ENCODE results near the gene IFITM1.

IFITM1 gene

DNA sequence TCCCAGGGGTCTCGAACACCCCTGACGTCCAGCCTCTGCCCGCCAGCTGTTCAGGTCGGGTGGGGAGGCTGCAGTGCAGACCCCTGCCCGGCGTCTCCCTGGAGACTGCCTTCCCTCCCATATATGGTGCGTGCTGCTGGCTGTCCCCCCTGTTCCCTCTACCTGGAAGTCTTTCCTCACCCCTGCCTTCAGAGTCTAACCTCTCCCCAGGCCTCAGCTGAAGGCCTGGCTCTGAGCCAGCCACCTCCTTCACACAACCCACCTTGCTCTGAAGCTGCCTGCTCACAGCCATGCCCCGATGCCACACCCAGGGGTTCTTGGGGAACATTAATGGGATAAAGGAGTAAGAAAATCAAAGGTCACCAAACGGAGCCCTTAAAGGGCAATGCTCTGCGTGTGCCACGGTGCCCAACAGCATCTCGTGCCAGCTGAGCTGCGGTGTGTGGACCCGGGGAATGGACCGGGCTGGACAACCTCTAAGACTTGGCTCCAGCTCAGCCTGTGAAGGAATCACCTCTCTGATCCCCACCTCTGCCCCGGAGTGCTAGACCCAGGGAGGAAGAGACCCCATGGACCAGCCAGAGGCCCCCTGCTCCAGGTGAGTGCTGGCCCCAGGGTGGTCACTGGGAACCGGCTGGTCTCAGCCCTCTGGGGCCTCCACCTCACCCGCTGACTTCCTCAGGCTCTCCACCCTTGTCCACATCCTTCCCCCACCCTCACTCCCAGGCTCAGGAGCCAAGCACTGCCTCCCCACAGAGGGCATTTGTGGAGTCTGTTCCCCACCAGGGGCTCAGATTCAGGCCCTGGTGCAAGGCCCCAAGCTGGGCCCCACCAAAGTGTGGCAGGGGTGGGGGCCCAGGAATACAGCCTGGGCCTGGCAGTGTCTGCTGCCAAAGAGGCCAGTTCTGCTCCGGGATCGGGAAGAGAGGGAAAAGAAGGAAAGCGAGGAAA lies 35.6 kb upstream of the IFITM1 start, which contains the start of gene NLRP6:
TSS of gene NLRP6 (plus strand) at position 407 of the 951 bp plus-strand sequence. CDS start at position 570, 163 bp downstream.
- Histone ChIP-seq H3K27ac (ENCODE audit: low read length) (no peak within 1 kb of the TSS), H3K4me3 (ENCODE audit: low read length) (no peak within 1 kb of the TSS), H3K27me3 (ENCODE audit: insufficient read depth, low read length) (peaks cover 57% of the 10 kb centered on the region), H3K4me1 (ENCODE audit: insufficient read depth, low read length) (no peaks in the 10 kb centered on the region; the same call in 1 of the 2 replicates), H3K9me3 (ENCODE audit: insufficient read depth, low read depth, low read length) (no peaks in the 10 kb centered on the region), H3K36me3 (ENCODE audit: insufficient read depth, low read depth, low read length) (no peaks in the 10 kb centered on the region), H3K9ac (ENCODE audit: low read depth, low read length) (no peak within 1 kb of the TSS)

DNA sequence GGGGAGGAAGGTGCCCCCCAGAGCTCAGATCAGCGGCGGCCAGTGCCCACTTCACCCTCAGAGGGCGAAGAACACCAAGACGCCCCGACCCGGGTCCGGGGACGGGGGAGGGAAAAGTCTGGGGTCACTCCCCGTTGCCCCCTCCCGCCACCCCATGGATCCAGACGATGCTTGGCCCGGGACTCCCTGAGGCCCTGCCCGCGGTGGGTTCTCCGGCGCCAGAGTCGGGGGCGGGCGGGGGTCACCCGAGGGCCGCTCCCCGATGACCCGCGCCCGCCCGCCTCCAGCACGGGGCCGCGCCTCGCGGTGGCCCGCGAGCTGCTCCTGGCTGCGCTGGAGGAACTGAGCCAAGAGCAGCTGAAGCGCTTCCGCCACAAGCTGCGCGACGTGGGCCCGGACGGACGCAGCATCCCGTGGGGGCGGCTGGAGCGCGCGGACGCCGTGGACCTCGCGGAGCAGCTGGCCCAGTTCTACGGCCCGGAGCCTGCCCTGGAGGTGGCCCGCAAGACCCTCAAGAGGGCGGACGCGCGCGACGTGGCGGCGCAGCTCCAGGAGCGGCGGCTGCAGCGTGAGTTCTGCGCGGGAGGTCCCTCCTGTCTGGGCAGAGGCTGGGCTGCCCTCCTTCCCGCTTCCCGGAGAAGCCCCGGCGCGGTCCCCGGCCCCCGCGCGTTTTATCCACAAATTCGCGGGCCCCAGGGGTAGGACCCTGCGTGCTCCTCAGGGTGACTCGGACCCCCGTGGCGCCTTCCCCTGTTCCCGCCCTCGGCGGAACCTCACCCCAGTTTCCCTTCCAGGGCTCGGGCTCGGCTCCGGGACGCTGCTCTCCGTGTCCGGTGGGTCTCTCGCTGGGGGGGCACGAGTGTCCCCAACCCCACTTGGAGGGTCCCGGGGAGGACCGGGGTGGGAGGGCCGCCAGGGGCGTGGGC lies 34.5 kb upstream of the IFITM1 start:
- H3K9ac ChIP-seq (ENCODE audit: low read depth, low read length) = no peak overlapping the region
- H3K36me3 ChIP-seq (ENCODE audit: insufficient read depth, low read depth, low read length) = no peaks in the 10 kb centered on the region
- peaks cover 57% of the 10 kb centered on the region for H3K27me3 ChIP-seq (ENCODE audit: insufficient read depth, low read length)
- no peaks in the 10 kb centered on the region; the same call in 1 of the 2 replicates for H3K4me1 ChIP-seq (ENCODE audit: insufficient read depth, low read length)
- H3K27ac ChIP-seq (ENCODE audit: low read length) = no peak overlapping the region
- no peaks in the 10 kb centered on the region for H3K9me3 ChIP-seq (ENCODE audit: insufficient read depth, low read depth, low read length)
- H3K4me3 ChIP-seq (ENCODE audit: low read length) = peak overlapping the region; percentile 13; the same call in 1 of the 2 replicates

GRCh38 chr11:279966-280705 lies 33.7 kb upstream of the IFITM1 start:
- no peaks in the 10 kb centered on the region; the same call in 1 of the 2 replicates for H3K4me1 ChIP-seq (ENCODE audit: insufficient read depth, low read length)
- H3K27ac ChIP-seq (ENCODE audit: low read length) = no peak overlapping the region
- H3K9me3 ChIP-seq (ENCODE audit: insufficient read depth, low read depth, low read length) = no peaks in the 10 kb centered on the region
- peaks cover 57% of the 10 kb centered on the region for H3K27me3 ChIP-seq (ENCODE audit: insufficient read depth, low read length)
- H3K36me3 ChIP-seq (ENCODE audit: insufficient read depth, low read depth, low read length) = no peaks in the 10 kb centered on the region
- no peak overlapping the region for H3K9ac ChIP-seq (ENCODE audit: low read depth, low read length)
- H3K4me3 ChIP-seq (ENCODE audit: low read length) = peak overlapping the region; percentile 13; the same call in 1 of the 2 replicates

GRCh38 chr11:280706-281485 lies 32.9 kb upstream of the IFITM1 start:
- Histone ChIP-seq H3K27me3 (ENCODE audit: insufficient read depth, low read length) (peaks cover 57% of the 10 kb centered on the region), H3K4me1 (ENCODE audit: insufficient read depth, low read length) (no peaks in the 10 kb centered on the region), H3K4me3 (ENCODE audit: low read length) (no peak overlapping the region), H3K9me3 (ENCODE audit: insufficient read depth, low read depth, low read length) (no peaks in the 10 kb centered on the region), H3K9ac (ENCODE audit: low read depth, low read length) (no peak overlapping the region), H3K27ac (ENCODE audit: low read length) (no peak overlapping the region), H3K36me3 (ENCODE audit: insufficient read depth, low read depth, low read length) (no peaks in the 10 kb centered on the region)

GRCh38 chr11:281486-282161 lies 32.2 kb upstream of the IFITM1 start:
- H3K4me1 ChIP-seq (ENCODE audit: insufficient read depth, low read length) = no peaks in the 10 kb centered on the region
- H3K9me3 ChIP-seq (ENCODE audit: insufficient read depth, low read depth, low read length) = no peaks in the 10 kb centered on the region
- H3K36me3 ChIP-seq (ENCODE audit: insufficient read depth, low read depth, low read length) = no peaks in the 10 kb centered on the region
- no peak overlapping the region for H3K27ac ChIP-seq (ENCODE audit: low read length)
- peaks cover 57% of the 10 kb centered on the region for H3K27me3 ChIP-seq (ENCODE audit: insufficient read depth, low read length)
- H3K9ac ChIP-seq (ENCODE audit: low read depth, low read length) = no peak overlapping the region
- H3K4me3 ChIP-seq (ENCODE audit: low read length) = no peak overlapping the region

GRCh38 chr11:282171-282570 lies 31.7 kb upstream of the IFITM1 start:
- Histone ChIP-seq H3K4me3 (ENCODE audit: low read length) (no peak overlapping the region), H3K4me1 (ENCODE audit: insufficient read depth, low read length) (no peaks in the 10 kb centered on the region), H3K27me3 (ENCODE audit: insufficient read depth, low read length) (peaks cover 60% of the 10 kb centered on the region), H3K9me3 (ENCODE audit: insufficient read depth, low read depth, low read length) (no peaks in the 10 kb centered on the region), H3K27ac (ENCODE audit: low read length) (no peak overlapping the region), H3K9ac (ENCODE audit: low read depth, low read length) (no peak overlapping the region), H3K36me3 (ENCODE audit: insufficient read depth, low read depth, low read length) (no peaks in the 10 kb centered on the region)

DNA sequence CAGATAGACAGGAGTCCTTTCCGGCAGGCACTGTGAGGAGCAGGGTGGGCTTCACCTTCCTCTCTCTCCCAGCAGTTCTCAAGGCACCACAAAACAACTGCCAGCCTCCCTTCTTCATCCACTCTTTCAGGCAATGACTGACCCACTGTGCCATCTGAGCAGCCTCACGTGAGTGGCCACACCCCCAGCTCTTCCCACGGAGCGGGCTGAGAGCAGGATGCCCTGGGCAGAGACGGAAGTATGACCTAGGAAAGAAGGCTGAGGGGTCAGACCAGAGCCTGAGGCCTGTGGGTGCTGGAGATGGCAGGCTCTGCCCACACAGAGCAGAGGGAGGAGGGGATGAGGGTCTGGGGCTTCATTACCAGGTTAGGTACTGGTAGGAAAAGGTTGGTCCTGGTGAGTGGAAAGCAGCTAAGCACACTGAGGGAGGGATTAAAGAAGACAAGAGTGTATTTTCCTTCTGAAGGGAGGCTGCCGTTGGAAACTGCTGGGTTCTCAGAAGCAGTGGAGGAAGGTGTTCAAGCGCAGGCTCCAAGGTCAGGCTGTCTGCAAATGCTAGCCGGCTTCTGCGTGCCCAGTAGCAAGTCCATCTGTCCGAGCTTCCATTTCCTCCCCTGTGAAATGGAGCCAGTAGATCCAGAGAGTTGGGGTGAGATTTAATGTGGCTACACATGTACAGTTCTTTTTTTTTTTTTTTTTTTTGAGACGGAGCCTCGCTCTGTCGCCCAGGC lies 31.0 kb upstream of the IFITM1 start:
- peaks cover 62% of the 10 kb centered on the region for H3K27me3 ChIP-seq (ENCODE audit: insufficient read depth, low read length)
- no peak overlapping the region for H3K4me3 ChIP-seq (ENCODE audit: low read length)
- no peaks in the 10 kb centered on the region for H3K9me3 ChIP-seq (ENCODE audit: insufficient read depth, low read depth, low read length)
- no peaks in the 10 kb centered on the region for H3K4me1 ChIP-seq (ENCODE audit: insufficient read depth, low read length)
- H3K36me3 ChIP-seq (ENCODE audit: insufficient read depth, low read depth, low read length) = no peaks in the 10 kb centered on the region
- no peak overlapping the region for H3K9ac ChIP-seq (ENCODE audit: low read depth, low read length)
- H3K27ac ChIP-seq (ENCODE audit: low read length) = no peak overlapping the region

DNA sequence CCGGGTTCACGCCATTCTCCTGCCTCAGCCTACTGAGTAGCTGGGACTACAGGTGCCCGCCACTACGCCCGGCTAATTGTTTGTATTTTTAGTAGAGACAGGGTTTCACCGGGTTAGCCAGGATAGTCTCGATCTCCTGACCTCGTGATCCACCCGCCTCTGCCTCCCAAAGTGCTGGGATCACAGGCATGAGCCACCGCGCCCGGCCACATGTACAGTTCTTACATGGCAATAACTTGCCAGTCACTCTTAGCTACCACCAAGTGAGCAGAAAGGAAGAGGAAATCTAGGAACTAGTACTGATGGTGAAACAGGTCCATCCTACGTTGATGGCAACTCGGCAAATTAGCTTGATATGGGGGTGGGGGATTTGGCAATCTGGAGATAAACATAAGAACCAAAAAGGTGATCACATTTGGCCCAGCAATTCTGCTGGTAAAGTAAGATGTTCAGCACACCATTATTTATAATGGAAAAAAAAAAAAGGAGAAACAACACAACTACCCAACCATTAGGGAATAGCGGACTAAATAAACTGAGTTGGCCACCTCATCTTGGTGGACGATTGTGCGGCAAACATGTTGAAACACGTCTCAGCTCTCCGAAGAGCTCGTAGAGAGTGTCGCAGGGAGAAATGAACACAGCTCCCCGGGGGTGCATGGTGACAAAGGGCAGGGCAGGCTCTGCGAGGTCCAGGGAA lies 30.3 kb upstream of the IFITM1 start:
- H3K27me3 ChIP-seq (ENCODE audit: insufficient read depth, low read length) = peaks cover 62% of the 10 kb centered on the region
- H3K9ac ChIP-seq (ENCODE audit: low read depth, low read length) = no peak overlapping the region
- H3K27ac ChIP-seq (ENCODE audit: low read length) = no peak overlapping the region

GRCh38 chr11:284105-285020 lies 29.5 kb upstream of the IFITM1 start:
- Histone ChIP-seq H3K9me3 (ENCODE audit: insufficient read depth, low read depth, low read length) (no peaks in the 10 kb centered on the region), H3K36me3 (ENCODE audit: insufficient read depth, low read depth, low read length) (no peaks in the 10 kb centered on the region), H3K4me3 (ENCODE audit: low read length) (no peak overlapping the region), H3K4me1 (ENCODE audit: insufficient read depth, low read length) (peaks cover 3% of the 10 kb centered on the region; the same call in 1 of the 2 replicates), H3K27me3 (ENCODE audit: insufficient read depth, low read length) (peaks cover 56% of the 10 kb centered on the region), H3K9ac (ENCODE audit: low read depth, low read length) (no peak overlapping the region), H3K27ac (ENCODE audit: low read length) (no peak overlapping the region)

More for the DNA sequence above, 30.3 kb upstream of the IFITM1 start:
- H3K36me3 ChIP-seq (ENCODE audit: insufficient read depth, low read depth, low read length) = no peaks in the 10 kb centered on the region
- no peaks in the 10 kb centered on the region for H3K9me3 ChIP-seq (ENCODE audit: insufficient read depth, low read depth, low read length)
- no peak overlapping the region for H3K4me3 ChIP-seq (ENCODE audit: low read length)
- peaks cover 3% of the 10 kb centered on the region; the same call in 1 of the 2 replicates for H3K4me1 ChIP-seq (ENCODE audit: insufficient read depth, low read length)

All from iPS-20b (cell line).